ENCODE results near the gene PPM1E. TPM values are rescaled to one million over a fixed set of nuclear protein-coding genes. Genes with fewer than 3 reads are reported as not detected.

The PPM1E gene
- total RNA-seq, 2 donors from 2014 or later: 0.19 TPM; not detected in 1

DNA sequence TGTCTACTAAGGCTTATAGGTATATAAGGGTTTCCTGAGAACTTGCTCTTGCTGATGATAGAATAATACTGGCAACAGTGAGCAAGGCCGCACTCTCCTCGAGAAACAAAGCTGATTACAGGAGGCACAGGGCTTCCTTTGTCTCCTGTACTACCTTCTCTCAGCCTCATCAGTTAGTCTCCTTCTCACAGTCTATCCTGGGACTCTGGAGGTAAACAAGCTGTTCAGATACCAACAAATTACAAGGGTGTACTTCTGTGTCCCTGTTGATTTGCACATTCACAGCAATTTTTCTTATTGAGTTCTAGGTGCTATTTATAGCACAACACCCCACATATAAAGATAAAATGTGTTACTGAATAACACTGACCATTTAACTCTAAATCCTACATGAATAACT is 252.3 kb downstream of the PPM1E start:
- intact Hi-C loops (cut with DNase I): loop anchor here in 1 of 2 donors (2.0 kb wide), 1 partner anchor 421 kb away; no protein-coding TSS in a partner anchor
- DNase-seq (ENCODE audit: low spot score): no peak

DNA sequence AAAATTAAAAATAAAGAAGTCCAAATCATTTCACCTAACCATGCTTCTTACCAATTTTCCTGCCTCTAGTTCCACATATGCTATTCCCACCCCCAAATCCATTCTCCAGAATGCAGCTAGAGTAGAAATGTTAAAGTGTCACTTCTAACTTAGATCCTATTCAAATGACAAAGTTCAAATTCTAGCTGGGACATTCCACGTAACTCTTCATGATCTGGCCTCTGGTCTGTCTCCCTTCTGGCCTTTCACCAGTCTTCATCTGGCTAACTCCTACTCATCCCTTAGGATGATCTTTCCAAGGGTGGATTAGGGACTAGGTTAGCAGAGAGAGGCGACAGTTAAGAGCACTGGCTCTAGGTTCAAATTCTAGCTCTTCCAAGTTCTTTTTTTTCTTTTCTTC is 253.1 kb downstream of the PPM1E start:
- no peak for DNase-seq (ENCODE audit: low spot score)
- intact Hi-C loops (cut with DNase I): loop anchor here in 1 of 2 donors (2.0 kb wide), 1 partner anchor 422 kb away; no protein-coding TSS in a partner anchor

DNA sequence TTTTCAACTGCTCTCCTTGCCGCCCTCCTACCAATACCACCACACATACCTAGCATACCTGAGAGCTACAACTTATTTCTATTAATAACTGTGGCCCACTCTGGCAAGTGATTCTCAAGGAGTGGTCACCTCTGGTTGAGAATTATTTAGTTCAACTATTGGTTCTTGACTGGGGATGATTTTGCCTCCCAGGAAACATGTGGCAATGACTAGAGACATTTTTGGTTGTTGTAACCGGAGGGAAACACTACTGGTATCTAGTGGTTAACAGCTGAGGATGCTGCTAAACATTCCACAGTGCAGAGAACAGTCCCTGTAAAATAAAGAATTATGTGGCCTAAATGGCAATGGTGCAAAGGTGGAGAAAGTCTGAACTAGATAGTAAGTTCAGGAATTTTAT is 254.4 kb downstream of the PPM1E start:
- DNase-seq (ENCODE audit: low spot score): no peak
- intact Hi-C loops (cut with DNase I): no loop called here

DNA sequence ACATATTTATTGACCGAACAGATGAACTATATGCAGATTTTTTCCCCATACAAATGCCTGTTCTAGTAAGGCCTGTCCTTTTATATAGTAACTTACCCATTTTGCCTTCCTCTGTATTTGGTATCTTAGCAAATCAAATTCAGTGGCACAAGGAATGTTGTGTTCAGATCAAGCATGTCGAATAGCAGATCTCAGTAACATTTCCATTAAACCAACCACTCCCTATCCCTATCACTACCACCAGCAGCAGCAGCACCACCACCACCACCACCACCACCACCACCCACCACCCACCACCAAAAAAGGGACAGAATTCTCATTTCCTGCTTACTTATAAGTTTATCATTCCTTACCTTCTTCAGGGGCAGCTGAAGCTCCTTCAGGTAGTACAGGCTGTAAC is 256.3 kb downstream of the PPM1E start:
- intact Hi-C loops (cut with DNase I): no loop called here
- no peak for DNase-seq (ENCODE audit: low spot score)

DNA sequence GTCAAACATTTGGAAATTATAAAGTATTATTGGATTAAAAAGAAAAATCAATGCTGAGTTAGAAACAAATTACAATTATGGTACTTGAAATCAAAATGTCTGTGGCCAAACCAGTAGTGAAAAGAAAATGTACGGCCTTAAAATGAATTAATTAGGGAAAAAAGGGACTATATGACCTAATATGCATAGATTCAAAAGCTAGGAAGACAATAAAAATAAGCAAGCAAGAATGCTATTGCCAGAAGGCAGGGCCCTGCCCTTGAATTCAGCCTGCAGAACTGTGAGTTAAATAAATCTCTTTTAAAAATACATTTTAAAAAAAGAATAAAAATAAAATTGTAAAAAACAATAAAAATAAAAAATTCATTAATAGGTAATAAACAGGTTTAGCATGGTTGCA is 262.4 kb downstream of the PPM1E start:
- intact Hi-C loops (cut with DNase I): no loop called here
- DNase-seq (ENCODE audit: low spot score): no peak

DNA sequence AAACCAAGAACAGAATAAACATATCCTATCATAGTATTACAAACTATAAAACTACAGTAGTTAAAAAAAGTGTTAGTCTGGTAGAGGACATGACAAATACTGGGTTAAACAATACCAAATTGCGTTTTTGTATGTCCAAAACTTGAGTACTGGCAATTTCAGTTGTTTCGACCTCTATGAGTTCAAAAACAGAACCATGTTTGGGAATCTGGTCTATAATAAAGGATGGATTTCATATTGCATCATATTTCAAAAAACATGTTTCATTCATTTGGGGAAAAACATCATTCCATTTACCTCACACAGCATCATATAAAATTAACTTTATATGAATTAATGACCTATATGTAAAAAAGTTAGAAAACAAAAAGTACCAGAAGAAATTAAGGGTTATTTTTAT is 269.3 kb downstream of the PPM1E start:
- intact Hi-C loops (cut with DNase I): no loop called here
- DNase-seq (ENCODE audit: low spot score): no peak

DNA sequence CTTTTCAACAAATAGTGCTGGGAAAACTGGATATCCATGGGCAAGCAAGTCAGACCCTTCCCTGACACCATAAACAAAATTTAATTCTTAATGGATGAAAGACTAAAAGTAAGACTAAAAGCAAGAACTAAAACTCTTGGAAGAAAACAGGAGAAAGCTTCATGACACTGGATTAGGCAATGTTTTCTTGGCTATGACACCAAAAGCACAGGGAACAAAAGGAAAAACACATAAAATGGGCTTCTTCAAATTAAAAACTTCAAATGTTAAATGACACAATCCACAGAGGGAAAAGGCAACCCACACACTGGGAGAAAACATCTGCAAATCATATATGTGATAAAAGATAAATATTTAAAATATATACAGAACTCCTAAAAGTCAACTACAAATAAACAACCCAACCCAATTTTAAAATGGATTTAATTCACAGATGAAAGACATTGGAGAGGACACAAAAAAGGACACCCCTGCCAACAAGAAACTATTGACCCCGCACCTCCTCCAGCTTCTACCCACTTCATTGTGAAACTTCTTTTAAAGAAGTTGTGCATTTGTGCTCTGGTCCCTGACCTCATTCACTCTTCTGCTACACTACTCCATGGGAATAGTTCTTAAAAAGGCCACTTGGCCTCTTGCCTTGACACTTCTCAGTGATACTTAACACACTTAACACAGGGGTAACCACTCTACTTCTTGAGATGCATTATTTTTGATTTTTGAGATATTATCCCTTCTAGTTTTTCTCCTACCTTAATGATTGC is 270.7 kb downstream of the PPM1E start:
- intact Hi-C loops (cut with DNase I): no loop called here
- no peak for DNase-seq (ENCODE audit: low spot score)

DNA sequence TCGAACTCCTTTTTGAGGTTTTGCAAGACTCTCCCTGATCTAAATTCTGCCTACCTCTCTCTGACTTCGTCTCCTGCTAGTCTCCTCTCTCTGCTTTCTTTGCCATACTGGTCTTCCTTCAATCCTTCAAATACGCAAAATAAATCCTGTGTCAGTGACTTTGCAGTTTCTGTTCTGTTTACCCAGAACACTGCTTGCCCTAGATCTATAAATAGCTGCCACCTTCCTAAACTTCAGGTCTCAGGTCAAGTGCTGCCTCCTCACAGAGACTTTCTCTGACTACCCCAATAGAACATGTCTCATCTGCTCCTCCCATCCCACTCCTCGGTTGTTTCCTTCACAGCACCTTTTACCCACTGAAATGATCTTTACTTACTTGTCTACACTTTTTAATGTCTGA is 272.1 kb downstream of the PPM1E start:
- no peak for DNase-seq (ENCODE audit: low spot score)
- intact Hi-C loops (cut with DNase I): no loop called here

DNA sequence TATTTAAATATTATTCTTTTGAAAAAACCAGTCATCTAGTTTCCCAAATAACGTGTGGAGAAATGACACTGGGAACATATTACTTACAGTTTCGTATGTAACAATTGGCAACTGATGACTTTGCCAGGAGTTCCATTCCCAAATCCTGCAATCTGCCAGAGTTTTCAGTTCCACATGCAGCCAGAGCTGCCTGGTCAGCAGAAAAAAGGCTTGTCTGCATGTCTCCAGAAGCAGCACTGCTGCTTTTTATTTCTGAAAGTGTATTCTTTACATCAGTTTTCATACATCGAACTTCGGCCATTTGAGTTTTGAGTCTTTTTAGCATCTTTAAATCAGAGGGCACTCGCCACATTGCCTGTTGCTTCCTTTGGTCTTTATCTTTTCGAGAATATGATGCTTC is 272.7 kb downstream of the PPM1E start:
- DNase-seq (ENCODE audit: low spot score): no peak
- intact Hi-C loops (cut with DNase I): no loop called here

DNA sequence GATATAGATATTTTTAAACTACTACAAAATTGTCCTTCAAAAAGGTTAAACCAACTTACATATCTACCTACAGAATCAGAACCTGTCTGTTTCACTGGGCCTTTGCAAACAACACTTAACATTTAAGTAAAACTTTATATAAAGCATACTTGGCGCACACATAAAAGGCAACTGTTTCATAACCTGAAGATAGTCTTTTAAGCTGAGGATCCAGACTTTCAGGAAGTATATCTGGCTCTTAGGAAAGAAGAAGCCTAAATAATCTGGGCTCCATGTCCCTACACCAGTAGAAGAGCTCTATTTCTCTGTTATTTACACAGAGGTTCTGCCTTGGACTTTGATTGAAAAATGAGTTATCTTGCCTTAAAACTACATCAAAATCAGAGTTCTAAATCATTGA is 275.2 kb downstream of the PPM1E start:
- DNase-seq (ENCODE audit: low spot score): no peak
- intact Hi-C loops (cut with DNase I): no loop called here

Other genes starting within 250 kb of the PPM1E start
- 10 to 100 TPM; 27.4 to 28.5 TPM for gene MTMR4, start 241.2 kb upstream of the PPM1E start, total RNA-seq
- under 1 TPM; 0.10 to 0.14 TPM for gene TEX14, start 63.8 kb upstream of the PPM1E start, total RNA-seq
- gene RAD51C, start 63.3 kb upstream of the PPM1E start, total RNA-seq: 10 to 100 TPM; 19.7 to 22.6 TPM